Smooth muscle cell (in vitro differentiated cells): ENCODE measurements around the gene S1PR5. TPM values are rescaled to one million over a fixed set of nuclear protein-coding genes. Genes with fewer than 3 reads are reported as not detected.

Source experiments
- DNase-seq: peaks from one replicate; lab custom pipeline; 2025; ENCODE audit not compliant: unreplicated experiment; lab: John Stamatoyannopoulos, UW
- H2AFZ ChIP-seq: fragments of 200-600 bp; sonication (generic); 2 replicates; pipeline ENCODE4 v1.6.0; 2016; ENCODE audit warnings: antibody characterized with exemption, low read depth, mild to moderate bottlenecking
- H3F3A ChIP-seq: fragments of 200-600 bp; sonication (generic); 2 replicates; pipeline ENCODE4 v1.6.0; 2017; ENCODE audit warnings: antibody characterized with exemption, low read depth
- H3K27ac ChIP-seq: fragments of 200-600 bp; sonication (generic); 2 replicates; pipeline ENCODE4 v1.5.1; 2016; ENCODE audit warnings: low read depth, mild to moderate bottlenecking
- H3K27me3 ChIP-seq: fragments of 200-600 bp; sonication (generic); 2 replicates; pipeline ENCODE4 v1.6.1; 2016; ENCODE audit warnings: low read depth, mild to moderate bottlenecking
- H3K36me3 ChIP-seq: fragments of 200-600 bp; sonication (generic); 2 replicates; pipeline ENCODE4 v1.5.1; 2016; ENCODE audit warnings: low read depth
- H3K4me1 ChIP-seq: fragments of 200-600 bp; sonication (generic); 2 replicates; pipeline ENCODE4 v1.5.1; 2016; ENCODE audit warnings: low read depth
- H3K4me2 ChIP-seq: fragments of 200-600 bp; sonication (generic); 2 replicates; pipeline ENCODE4 v1.6.0; 2016; ENCODE audit warnings: mild to moderate bottlenecking
- H3K4me3 ChIP-seq: fragments of 200-600 bp; sonication (generic); 2 replicates; pipeline ENCODE4 v1.5.1; 2016; ENCODE audit warnings: mild to moderate bottlenecking
- H3K79me2 ChIP-seq: fragments of 200-600 bp; sonication (generic); 2 replicates; pipeline ENCODE4 v1.6.0; 2016; ENCODE audit warnings: low read depth, mild to moderate bottlenecking
- H3K9ac ChIP-seq: fragments of 200-600 bp; sonication (generic); 2 replicates; pipeline ENCODE4 v1.6.0; 2016; ENCODE audit warnings: low read depth
- H3K9me3 ChIP-seq: fragments of 200-600 bp; sonication (generic); replicated peaks from 2 replicates; pipeline ENCODE4 v1.5.1; 2016; ENCODE audit warnings: low read depth
- H4K20me1 ChIP-seq: fragments of 200-600 bp; sonication (generic); 2 replicates; pipeline ENCODE4 v1.6.0; 2016; ENCODE audit warnings: low read depth
- CTCF ChIP-seq: fragments of 200-600 bp; sonication (generic); IDR thresholded peaks from 2 replicates; pipeline ENCODE4 v1.5.1; 2017; ENCODE audit warnings: borderline replicate concordance, mild to moderate bottlenecking, antibody characterized with exemption; ENCODE audit not compliant: insufficient read depth, poor library complexity, severe bottlenecking
- WGBS: methylation state at CpG from one replicate; pipeline ENCODE4 v1.1.7; 2016; ENCODE audit warnings: low lambda C conversion rate; 5-methylcytosine and 5-hydroxymethylcytosine counted together
- polyA plus RNA-seq: library from polyadenylated mRNA; unstranded; fragments of >200 nt; fragmentation: Nextera tagmentation; extraction: Ambion mirVana; gene quantifications from 2 replicates; pipeline ENCODE4 v1.2.1, GENCODE V29; 2016
- total RNA-seq: library from RNA; depleted of rRNA; stranded (reverse); fragments of >200 nt; gene quantifications from 2 replicates; pipeline ENCODE4 v1.2.3, GENCODE V29; 2014

S1PR5 gene
- total and polyA plus RNA-seq, 2 experiments from 2014 or later: 5.3 to 9.0 TPM

- Histone ChIP-seq H3K4me2 (no peak overlapping the region), H3F3A (no peaks in the 10 kb centered on the region), H3K27ac (no peak overlapping the region), H4K20me1 (no peaks in the 10 kb centered on the region), H2AFZ (no peak overlapping the region), H3K4me1 (no peaks in the 10 kb centered on the region), H3K9ac (no peak overlapping the region), H3K9me3 (no peaks in the 10 kb centered on the region), H3K79me2 (no peaks in the 10 kb centered on the region), H3K36me3 (no peaks in the 10 kb centered on the region), H3K27me3 (no peaks in the 10 kb centered on the region), H3K4me3 (no peak overlapping the region)
- no peak for TF ChIP-seq CTCF
- 77% methylated on average over 6 of the region's 6 CpGs for WGBS
- no peak for DNase-seq
Measured at GRCh38 chr19:10474962-10475451, 42.2 kb downstream of the S1PR5 start.

GRCh38 chr19:10473192-10473591, 44.1 kb downstream of the S1PR5 start:
- Histone ChIP-seq H2AFZ (no peak overlapping the region), H3K9ac (no peak overlapping the region), H3K4me2 (no peak overlapping the region), H3K27ac (no peak overlapping the region), H3K9me3 (no peaks in the 10 kb centered on the region), H3K4me3 (no peak overlapping the region), H3F3A (no peaks in the 10 kb centered on the region), H3K27me3 (no peaks in the 10 kb centered on the region), H4K20me1 (no peaks in the 10 kb centered on the region), H3K79me2 (no peaks in the 10 kb centered on the region), H3K4me1 (no peaks in the 10 kb centered on the region), H3K36me3 (no peaks in the 10 kb centered on the region)
- 93% methylated on average over 5 of the region's 5 CpGs for WGBS
- no peak for DNase-seq
- TF ChIP-seq CTCF: no peak

- no peak for DNase-seq
- TF ChIP-seq CTCF: peak; percentile 20
- Histone ChIP-seq H2AFZ (no peak overlapping the region), H3K36me3 (no peaks in the 10 kb centered on the region), H3K9ac (no peak overlapping the region), H3K4me3 (no peak overlapping the region), H3K4me2 (no peak overlapping the region), H3F3A (no peaks in the 10 kb centered on the region), H3K79me2 (no peaks in the 10 kb centered on the region), H3K4me1 (peaks cover 3% of the 10 kb centered on the region), H4K20me1 (no peaks in the 10 kb centered on the region), H3K27me3 (no peaks in the 10 kb centered on the region), H3K27ac (no peak overlapping the region), H3K9me3 (no peaks in the 10 kb centered on the region)
- WGBS: 92% methylated on average over 6 of the region's 6 CpGs
Measured at GRCh38 chr19:10471909-10472308, 45.3 kb downstream of the S1PR5 start.

- Histone ChIP-seq H3K36me3 (no peaks in the 10 kb centered on the region), H2AFZ (no peak overlapping the region), H3K9ac (no peak overlapping the region), H3K4me3 (no peak overlapping the region), H3K27me3 (no peaks in the 10 kb centered on the region), H4K20me1 (no peaks in the 10 kb centered on the region), H3F3A (no peaks in the 10 kb centered on the region), H3K79me2 (no peaks in the 10 kb centered on the region), H3K27ac (no peak overlapping the region), H3K4me1 (peaks cover 3% of the 10 kb centered on the region), H3K4me2 (no peak overlapping the region), H3K9me3 (no peaks in the 10 kb centered on the region)
- 90% methylated on average over 12 of the region's 12 CpGs for WGBS
- no peak for DNase-seq
- no peak for TF ChIP-seq CTCF
Measured at GRCh38 chr19:10468133-10468532, 49.1 kb downstream of the S1PR5 start.
